Stimulated activated CD4-positive, alpha-beta T cell treated with anti-CD3 and anti-CD28 coated beads, Interleukin-4, amount 100 ng/mL, for 48 hours (primary cell): ENCODE data around the gene PUS3.

Experiments
- DNase-seq, 2 donors: peaks; one replicate each; pipeline ENCODE4 v3.0.0-alpha.2; 2020; ENCODE audit warnings: low read depth in 2 of 2

The PUS3 gene

DNA sequence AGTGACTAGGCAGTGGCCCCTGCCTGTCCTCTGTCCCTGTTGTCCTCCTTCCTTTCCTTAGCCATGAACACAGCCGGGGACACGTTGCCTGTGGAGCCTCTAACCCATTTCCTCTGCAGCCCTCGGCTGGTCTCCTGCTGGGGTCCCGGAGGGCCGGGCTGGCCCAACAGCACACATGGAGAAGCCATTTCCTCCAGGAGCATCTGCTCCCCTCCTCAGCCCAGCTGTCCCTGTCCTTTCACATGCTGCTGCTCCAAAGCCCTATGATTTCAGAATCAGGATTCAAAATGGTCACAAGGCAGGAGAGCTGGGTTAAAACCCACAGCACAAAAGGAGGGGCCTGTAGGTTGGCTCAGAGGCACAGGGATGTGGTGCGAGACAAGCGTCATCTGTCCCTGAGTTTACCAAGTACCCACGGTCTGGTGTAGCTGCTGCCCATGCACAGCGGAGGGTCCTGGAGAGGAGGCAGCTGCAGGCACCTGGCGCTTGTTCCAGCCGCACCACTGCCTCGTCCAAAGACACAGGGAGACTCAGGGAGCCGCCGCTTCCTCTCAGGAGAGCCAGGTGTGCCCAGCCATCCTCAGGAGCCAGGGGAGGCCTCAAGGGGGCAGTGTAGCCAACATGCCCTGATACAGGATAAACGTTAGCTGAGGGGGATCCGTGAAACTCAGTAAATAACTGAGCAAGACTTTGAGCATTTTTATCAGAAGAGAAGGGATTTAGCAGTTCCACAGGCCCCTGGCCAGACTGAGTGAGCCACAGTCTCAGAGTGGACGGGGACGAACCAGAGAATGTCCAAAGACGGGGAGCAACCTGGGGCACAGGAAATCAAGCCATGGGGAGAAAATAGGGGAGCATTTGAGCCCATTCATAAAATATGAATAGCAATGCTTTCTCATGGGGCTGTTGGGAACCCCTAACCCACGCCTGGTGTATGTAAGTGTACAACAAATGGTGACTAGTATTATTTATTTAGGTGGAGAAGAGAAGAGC, 38.9 kb upstream of the PUS3 start:
- peak; percentile 44 to 52 for DNase-seq

DNA sequence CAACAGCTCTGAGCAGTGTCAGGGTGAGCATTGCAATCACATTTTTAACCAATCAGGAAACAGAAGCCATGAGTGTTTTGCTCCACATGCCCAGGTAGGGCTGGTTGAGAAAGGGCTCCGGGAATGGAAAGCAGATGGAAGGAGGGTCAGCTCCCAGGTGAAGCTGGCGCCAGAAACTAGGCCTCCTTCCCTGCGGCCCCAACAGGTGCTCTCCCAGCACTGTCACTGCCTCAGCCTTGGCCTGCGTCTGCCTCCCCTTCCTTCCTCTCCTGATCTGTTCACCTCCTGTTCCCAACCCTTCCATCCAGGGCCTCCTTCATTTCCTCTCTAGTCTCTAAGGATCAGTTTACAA, 38.2 kb upstream of the PUS3 start:
- DNase-seq: no peak

DNA sequence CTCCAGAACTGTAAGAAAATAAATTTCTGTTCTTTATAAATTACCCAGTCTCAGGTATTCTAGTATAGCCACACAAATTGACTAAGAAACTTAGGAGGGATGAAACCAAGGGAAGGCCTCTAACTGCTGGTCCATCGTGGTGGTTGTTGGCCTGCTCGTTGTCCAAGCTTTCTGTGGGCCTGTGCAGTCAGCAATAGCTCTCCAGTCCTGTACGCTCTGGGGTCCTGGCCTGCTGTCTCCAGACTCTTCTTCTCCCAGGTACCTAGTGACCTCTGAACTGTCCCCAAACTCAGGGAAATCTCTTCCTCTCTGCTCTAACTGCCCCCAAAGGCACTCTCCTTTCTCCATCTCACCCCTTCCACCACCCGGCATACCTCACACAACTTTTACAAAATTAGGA, 37.1 kb upstream of the PUS3 start:
- DNase-seq: no peak

DNA sequence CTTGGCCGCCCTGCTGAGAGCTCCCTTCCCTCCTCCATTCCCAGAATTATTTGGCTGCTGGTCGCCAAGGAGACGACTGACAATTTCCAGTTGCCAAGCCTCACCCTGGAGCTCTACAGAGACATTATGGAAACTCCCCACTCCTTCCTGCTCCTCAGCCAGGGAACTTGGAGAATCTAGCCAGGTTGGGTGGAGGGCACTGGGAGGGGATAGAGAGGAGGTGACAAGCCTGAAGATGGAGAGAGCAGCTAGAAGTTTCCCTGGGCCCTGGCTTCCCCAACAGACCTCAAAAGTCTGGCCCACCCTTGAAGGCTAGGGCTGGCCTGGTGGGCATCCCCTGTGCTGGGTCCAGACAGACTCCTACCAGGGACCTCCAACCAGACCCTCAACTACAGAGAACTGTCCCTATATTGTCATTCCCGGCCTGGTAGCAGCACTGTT, 36.1 kb upstream of the PUS3 start:
- no peak for DNase-seq

DNA sequence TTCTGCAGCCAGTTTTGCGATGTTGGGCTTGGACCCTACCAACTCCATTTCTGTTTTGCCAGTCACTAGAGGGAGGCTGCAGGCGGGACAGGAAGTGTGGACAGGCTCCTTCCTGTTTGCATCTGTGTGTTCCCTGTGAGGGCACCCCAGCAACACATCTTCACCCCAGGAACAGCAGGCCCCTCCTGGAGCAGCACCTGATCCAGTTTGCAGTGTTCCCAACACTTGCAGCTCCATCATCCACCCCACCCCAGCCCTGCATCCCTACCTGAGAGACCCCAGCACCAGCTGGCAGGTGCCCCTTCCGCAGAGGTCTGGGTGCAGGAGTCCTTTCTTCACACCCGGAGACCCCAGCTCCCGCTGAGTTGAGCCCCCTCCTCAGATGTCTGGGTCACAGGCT, 35.4 kb upstream of the PUS3 start:
- DNase-seq: no peak

DNA sequence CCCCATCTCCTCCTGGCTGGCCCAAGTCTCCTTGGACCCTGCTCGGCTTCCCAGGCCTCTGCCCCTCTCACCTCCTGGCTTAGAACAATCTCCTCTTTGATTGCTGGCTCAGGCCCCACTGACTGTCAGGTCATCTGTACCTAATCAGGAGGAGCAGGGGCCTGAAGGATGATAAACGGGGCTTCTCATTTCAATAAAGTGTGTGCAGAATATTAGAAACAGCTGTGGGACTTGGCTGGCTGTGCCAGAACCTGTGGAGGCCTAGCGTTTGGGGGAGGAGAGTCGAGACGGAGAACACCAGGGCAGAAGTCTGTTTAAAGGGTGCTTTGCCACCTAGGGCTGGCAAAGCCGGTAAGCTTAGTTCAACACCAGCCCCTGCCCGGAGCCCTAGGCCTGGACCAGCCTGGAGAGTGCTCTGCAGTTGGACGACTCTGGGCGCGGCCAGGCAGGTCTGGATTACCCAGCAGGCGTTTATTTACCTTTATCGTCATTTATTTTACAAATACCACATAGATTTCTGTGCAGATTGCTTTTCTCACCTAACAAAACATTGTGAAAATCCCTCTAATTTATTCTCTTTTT, 32.7 kb upstream of the PUS3 start:
- DNase-seq: no peak

DNA sequence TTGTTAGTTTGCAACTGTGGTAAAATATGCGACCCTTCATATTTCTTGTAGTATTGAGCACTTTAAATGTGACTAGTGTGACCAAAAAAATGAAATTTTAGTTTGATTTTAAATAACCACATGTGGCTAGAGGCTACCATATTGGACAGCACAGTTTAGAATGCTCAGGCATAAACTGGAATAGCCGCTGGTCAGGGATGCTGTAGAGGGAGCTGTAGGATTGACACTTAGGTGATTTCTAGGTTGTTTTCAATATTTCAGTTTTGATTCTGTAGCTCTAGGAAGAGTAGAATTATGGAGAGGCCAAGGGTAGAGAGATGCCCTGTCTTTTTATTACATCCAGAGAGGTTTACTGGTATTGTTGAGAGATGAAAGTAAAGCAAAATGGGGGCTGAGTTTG, 32.0 kb upstream of the PUS3 start:
- no peak for DNase-seq

DNA sequence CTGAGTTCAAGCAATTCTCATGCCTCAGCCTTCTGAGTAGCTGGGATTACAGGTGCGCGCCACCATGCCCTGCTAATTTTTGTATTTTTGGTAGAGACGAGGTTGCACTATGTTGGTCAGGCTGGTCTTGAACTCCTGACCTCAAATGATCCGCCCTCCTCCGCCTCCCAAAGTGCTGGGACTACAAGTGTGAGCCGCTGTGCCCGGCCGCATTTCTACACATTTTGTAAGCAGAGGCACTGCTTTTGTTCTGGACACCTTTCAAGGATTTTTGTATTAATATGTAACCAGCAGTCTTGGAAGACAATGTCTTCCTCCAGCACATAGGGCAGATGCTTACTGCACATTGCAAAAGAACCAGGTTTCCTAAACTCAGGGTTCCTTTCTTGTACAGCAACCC, 31.5 kb upstream of the PUS3 start:
- DNase-seq: no peak

DNA sequence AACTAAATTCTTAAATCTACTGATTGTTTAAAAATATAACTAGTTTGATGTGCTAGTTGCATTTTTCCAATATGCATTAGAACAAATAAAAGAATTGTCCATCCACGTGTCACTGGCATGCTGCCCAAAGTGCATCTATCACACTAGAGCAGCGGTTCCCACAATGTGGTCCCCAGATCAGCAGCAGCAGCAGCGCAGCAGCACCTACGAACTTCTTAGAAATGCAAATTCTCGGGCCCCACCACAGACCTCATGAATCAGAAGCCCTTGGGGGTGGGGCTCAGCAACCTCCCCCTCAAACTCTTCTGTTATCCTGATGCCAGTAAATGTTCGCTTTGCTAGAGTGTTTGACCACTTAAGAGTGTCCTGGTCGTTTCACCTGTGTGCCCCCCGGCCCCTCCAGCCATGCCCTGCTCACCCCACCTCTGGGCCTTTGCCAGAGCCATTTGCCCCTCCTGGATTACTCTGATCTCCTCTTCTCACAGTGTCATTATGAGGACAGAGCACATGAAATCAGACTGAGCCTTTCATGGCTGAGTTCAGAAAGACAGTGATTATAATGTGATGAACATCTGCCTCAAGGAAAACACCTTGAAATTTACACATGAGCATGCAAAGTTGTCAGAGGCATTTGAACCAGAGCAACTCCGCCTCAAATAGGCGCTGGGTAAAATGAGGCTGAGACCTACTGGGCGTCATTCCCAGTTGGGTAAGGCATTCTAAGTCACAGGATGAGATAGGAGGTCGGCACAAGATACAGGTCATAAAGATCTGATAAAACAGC, 30.2 kb upstream of the PUS3 start:
- DNase-seq: no peak

DNA sequence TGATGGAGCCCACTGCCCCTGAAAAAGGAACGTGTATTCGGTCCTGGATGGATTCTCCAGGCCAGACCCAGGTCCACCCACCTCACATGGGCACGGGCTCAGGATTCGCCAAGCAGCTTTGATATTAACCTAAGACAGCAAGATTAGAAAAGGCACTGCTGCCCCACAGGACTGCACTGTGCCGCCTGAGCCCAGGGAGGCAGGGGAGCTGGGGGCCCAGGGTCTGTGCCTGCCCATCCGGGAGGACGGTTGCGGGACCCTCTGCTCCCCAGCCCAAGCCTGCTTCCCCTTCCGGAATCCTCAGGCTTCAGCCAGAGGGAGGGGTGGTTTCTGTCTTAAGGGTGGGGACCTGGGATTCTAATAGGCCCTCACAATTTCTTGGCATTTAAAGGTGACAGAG, 29.3 kb upstream of the PUS3 start:
- DNase-seq: no peak

DNA sequence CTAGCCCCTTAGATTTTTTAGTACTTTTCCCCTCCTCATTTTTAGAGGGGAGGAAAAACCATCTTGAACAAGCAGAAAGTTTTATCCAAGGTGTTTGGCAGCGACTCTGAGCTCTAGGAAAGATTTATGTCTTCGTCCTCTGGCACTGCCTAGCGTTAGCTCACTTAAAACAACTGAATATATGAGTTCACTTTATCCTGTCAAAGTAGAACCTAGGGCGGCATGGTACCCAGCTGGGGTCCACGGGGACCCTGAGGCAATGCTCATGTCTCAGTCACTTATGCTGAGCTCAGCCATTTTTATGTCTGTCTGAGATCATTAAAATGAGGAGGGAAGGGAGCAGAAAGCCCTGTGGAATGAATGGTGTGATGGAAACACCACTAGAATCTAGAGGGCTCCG, 28.7 kb upstream of the PUS3 start:
- no peak for DNase-seq

DNA sequence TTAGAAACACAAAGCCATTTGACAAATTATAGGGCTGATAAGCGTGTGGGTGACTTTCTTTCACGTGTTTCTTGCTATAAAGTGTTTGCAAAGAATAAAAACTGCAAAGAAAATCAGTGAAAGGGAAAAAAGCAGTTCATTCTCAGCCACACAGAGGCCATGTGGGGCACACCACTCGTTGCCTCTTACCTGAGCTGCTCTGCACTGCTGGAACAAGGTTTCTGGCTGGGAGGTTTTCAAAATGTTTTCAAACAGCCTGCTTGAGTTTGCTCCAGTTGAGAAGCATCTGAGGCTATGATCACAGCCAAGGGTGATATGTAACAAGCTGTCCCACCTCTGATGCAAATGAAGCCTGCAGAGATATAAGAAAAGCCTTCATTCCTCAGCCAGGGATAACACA, 28.1 kb upstream of the PUS3 start:
- DNase-seq: no peak

DNA sequence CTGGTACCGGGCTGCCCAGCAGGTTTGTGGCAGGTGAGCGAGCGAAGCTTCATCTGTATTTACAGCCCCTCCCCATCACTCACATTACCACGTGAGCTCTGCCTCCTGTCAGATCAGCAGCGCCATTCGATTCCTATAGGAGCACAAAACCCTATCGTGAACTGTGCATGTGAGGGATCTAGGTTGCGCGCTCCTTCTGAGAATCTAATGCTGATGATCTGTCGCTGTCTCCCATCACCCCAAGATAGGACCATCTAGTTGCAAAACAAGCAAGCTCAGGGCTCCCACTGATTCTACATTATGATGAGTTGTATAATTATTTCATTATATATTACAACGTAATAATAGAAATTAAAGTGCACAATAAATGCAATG, 27.1 kb upstream of the PUS3 start:
- DNase-seq: no peak

DNA sequence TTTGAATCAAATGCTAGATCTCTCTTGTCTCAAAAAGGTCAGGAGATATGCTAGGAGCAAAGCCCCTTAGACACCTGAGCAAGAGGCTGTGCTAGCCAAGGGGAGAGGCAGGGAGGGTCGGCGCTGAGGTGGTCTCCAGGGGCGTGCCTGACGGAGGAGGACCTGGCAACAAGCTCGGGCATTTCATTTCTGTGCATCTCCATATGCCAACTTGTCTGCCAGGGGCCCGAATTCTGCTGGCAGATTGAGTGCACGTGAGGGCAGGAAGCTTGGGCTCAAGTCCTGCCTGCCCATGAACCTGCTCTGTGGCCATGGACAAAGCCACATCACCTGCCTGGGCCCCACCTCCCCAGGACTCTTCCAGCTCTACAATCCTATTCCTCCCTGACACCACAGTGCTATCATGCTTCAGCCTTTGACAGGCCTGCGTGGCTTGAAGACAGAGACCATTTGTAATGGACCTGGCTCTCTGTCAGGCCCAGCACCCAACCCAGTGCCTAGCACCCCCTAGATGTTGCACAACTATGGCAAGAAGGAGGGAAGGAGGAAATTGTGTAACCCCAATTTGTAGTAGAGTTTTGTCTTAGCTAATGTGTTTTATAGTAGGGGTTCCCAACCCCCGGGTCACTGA, 26.6 kb upstream of the PUS3 start:
- DNase-seq: no peak

DNA sequence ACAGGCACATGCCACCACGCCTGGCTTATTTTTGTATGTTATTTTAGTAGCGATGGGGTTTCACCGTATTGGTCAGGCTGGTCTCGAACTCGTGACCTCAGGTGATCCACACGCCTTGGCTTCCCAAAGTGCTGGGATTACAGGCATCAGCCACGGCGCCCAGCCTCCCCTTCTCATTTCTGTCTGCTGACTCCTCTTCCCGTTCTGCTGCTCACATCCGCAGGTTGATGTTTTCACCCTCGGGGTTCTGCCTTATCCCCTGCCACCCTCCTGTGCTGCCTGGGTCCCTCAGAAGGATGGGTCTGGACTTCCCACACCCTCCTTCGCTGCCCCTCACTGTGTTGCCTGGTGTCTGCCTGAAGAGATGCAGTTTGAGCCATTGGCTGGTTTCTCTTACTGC, 23.7 kb upstream of the PUS3 start:
- DNase-seq: no peak

DNA sequence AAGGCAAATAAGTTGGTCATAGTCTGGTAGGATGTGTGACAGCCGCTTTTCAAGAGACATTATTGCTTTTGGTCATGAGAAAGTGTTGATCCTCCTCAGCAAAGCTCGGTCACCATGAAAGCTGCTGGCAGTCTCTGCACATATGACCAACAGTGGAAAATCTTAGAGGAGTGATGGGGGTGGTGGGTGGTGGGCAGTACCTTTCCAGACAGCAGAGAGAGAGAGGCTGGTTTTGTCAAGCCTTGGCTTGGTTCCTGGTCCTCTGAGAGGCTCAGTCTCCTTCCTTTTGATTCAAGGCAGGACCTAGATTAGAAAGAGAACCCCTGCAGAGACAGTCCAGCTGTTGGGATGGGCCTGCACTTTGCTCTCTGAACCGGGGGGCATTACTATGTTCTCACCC, 22.8 kb upstream of the PUS3 start:
- DNase-seq: no peak

DNA sequence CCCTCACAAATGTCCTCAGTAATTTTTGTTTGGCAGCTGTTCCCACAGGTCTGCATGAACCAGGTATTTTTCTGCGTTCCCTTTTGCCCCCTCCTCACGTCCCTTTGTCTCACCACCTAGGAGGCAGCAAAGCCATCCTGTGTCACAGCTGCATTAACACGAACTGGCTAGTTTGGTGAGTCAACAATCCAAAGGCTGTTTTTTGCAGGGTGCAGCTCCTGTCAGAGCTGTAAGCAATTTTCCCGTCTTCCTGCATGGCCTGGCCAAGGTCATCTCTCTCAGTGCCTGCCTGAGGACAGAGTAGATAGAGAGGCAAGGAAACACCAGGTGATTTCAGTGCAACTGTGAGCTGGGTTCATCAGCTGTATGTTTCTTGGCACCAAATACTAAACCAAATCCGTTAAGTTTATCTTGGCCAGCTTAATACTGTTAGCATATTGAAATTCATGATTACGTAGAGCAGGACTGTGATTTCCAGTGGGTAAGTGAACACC, 22.3 kb upstream of the PUS3 start:
- no peak for DNase-seq

DNA sequence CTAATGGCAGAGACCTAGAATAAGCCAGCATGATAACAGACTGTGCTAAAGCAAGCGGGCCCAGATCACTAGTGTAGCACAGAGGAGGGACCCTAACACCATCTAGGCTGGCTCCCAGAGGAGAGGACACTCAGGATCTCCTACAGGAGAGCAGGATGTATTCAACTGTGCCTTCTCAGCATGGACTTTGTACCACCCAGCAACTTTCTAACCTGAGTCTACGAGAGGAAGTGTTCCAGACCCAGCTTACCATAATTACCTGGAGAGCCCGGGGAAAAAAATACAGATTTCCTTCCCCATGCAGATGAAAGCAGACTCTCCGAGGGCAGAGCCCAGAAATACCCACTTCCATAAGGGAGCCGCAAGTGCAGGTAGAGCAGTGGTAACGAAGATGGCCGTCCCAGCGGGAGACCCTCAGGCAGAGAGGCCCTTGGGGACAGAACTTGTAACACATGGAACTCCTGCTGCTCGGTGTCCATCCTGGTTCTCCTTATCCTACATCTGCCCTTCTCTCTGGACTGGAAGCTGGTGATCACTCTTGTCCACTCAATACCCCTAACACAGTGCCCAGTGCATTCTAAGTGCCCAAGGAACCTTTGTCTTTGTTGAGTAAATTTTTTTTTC, 21.5 kb upstream of the PUS3 start:
- no peak for DNase-seq

DNA sequence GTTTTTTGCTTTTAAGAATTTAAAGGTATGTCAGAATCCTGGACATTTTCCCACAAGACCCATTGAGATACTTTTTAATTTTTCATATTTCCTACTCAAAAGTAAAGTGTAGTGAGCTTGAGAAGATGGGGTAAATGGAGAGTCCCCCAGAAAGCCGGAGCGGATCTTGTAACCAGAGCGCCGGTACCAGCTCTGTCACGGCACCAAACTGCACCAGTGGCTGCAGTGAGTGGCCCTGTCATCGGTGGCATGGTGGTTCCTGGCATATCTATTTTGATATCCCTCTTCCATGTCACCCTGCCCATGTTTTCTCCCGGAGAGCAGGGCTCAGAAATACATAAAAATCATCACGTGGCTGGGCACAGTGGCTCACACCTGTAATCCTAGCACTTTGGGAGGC, 20.6 kb upstream of the PUS3 start:
- no peak for DNase-seq

DNA sequence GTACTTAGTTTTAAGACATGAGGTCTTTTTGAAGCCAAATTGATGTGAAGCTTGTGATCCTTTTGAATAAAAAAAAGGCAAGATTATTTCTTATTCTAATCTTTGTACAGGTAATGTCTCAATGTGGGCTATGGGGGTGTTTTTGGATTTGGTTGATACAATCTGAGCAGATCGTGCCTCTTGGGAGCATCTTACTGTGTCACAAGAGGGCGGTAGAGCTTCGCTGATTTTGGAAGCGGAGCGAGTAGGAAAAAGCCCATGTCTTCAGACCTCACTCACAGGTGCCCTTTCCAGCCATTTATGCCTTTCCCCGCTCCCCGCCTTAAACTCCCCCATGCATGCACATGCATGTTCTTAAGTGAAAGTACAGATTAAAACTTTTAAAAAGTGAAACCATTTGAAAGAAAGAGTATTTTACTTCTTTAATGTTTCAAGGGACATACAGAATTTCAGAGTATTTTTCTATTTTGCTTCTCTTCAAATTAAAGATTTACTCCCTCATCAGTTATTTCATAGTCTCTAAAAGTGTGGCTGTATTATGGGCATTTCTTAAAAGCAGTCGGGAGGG, 20.1 kb upstream of the PUS3 start:
- peak; percentile 40 for DNase-seq

DNA sequence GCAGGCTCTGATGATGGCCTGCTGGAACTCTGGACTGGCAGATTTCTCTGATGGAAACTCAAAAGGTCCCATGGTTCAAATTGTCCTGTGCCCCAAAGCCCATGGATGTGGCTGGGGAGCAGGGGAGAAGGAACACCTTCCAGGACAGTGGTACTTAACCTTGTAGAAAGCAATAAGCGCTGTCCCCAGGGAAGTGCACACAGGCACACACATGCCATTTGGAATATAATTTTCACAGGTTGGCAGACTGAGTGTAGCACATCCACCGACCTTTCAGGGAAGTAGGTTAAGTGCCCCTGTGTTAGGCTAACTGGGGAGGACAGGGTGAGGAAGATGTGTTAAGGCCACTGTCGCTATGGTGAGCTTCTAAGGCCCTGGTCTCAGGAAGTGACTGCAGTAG, 19.1 kb upstream of the PUS3 start:
- no peak for DNase-seq
